Measurements from ENCODE around the gene ZNF407. TPM values are rescaled to one million over a fixed set of nuclear protein-coding genes. Genes with fewer than 3 reads are reported as not detected.

ZNF407 gene
- total and polyA plus RNA-seq, 2 experiments from 2014 or later: 2.1 to 10.4 TPM

GRCh38 chr18:74866577-74866976 is 268.9 kb downstream of the ZNF407 start:
- ATAC-seq (no peak), DNase-seq (ENCODE audit: low spot score) (no peak)
- Mint-ChIP-seq H3K27me3 (ENCODE audit: insufficient read depth, low read depth, poor library complexity) (no peaks in the 10 kb centered on the region), H3K9me3 (no peaks in the 10 kb centered on the region), H3K36me3 (ENCODE audit: low read depth) (no peaks in the 10 kb centered on the region), H3K4me1 (peaks cover 13% of the 10 kb centered on the region), H3K27ac (no peak overlapping the region), H3K4me3 (no peak overlapping the region)
- H3K27ac ChIP-seq (ENCODE audit: low read depth): no peak overlapping the region
- no peaks in the 10 kb centered on the region for H4K20me1 ChIP-seq (replicated peaks; ENCODE audit: insufficient read depth)
- H3K4me2 ChIP-seq: no peak overlapping the region
- no peak for TF ChIP-seq ZNF462 (CRISPR knock-in tag; IDR thresholded peaks at IDR 0.05)
- TF ChIP-seq NANOG (IDR thresholded peaks at IDR 0.05; ENCODE audit: borderline replicate concordance): no peak
- no peak for TF ChIP-seq CTCF (conservative IDR thresholded peaks at IDR 0.05; ENCODE audit: low read depth in 2 of 2)
- TF ChIP-seq ZNF114 (CRISPR knock-in tag; IDR thresholded peaks at IDR 0.05): no peak
- no peak for TF ChIP-seq CREB1 (CRISPR knock-in tag; IDR thresholded peaks at IDR 0.05; ENCODE audit: low read depth)
- TF ChIP-seq EZH2phosphoT487 (IDR thresholded peaks at IDR 0.05; ENCODE audit: unreplicated experiment): no peak
- TF ChIP-seq STAT1 (IDR thresholded peaks at IDR 0.05; ENCODE audit: unreplicated experiment): no peak
- no peak for TF ChIP-seq ZNF331 (CRISPR knock-in tag; IDR thresholded peaks at IDR 0.05; ENCODE audit: low read depth)
- TF ChIP-seq ETS1 (IDR thresholded peaks at IDR 0.05): no peak
- TF ChIP-seq POLR2AphosphoS5 (IDR thresholded peaks at IDR 0.05; ENCODE audit: low read depth): no peak
- no peak for TF ChIP-seq EZH2 (IDR thresholded peaks at IDR 0.05; ENCODE audit: low read depth, unreplicated experiment)
- no peak for TF ChIP-seq JUNB (IDR thresholded peaks at IDR 0.05; ENCODE audit: unreplicated experiment)
- TF ChIP-seq REST (IDR thresholded peaks at IDR 0.05; ENCODE audit: unreplicated experiment): no peak
- no peaks in the 10 kb centered on the region for H3K79me2 ChIP-seq (replicated peaks; ENCODE audit: insufficient read depth)
- no peaks in the 10 kb centered on the region for H3F3A ChIP-seq (replicated peaks; ENCODE audit: low read depth)
- no peak overlapping the region for H3K4me3 ChIP-seq
- H3K27me3 ChIP-seq (ENCODE audit: insufficient read depth): no peaks in the 10 kb centered on the region
- H3K36me3 ChIP-seq (ENCODE audit: insufficient read depth): no peaks in the 10 kb centered on the region
- no peaks in the 10 kb centered on the region for H3K9me2 ChIP-seq (ENCODE audit: insufficient read depth)
- no peaks in the 10 kb centered on the region for H3K4me1 ChIP-seq (ENCODE audit: insufficient read depth)
- H2AFZ ChIP-seq: no peak overlapping the region
